Right lobe of liver (tissue), 4 donors: ENCODE data around the gene CES5A.

Source experiments
- POLR2A ChIP-seq: fragments of 450-650 bp; IDR thresholded peaks from one replicate; pipeline ENCODE4 v1.6.1; 2017; ENCODE audit warnings: antibody characterized with exemption, mild to moderate bottlenecking
- TF ChIP-seq, protein P1 (sequence below), 4 donors: fragments of 200-600 bp in 3 of 4; fragments of 450-650 bp in 1 of 4; IDR thresholded peaks; one replicate each; pipeline versions ENCODE4 v1.5.1 to v1.8.0; 2016 to 2022; ENCODE audit warnings: antibody characterized with exemption in 4 of 4, mild to moderate bottlenecking in 2 of 4
- donor health status: DM: no; HTN: no; CAD: no.
- donor health status: DM: no; HTN: no; CAD: no.
- donor health status: DM: no; HTN: yes; CAD: no.

DNA sequence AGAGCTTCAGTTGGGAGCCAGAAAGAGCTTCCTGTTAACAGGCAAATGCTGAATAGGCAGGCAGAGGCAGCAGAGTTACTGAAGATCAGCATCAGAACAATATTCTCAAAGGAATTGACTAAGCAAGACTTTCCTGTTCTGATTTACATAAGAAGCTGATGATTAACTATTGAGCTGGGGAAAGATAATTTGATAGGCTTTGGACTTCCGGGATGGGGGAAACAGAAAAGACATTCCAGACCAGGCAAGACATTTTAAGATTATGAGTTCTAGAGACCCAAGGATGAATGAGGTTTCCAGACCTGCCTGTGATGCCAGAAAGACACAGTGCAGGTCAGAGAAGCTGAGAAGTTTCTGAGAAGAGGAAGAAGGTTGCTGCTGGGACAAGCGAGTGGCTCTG is at the start of gene CES5A:
- TF ChIP-seq, protein P1, sequence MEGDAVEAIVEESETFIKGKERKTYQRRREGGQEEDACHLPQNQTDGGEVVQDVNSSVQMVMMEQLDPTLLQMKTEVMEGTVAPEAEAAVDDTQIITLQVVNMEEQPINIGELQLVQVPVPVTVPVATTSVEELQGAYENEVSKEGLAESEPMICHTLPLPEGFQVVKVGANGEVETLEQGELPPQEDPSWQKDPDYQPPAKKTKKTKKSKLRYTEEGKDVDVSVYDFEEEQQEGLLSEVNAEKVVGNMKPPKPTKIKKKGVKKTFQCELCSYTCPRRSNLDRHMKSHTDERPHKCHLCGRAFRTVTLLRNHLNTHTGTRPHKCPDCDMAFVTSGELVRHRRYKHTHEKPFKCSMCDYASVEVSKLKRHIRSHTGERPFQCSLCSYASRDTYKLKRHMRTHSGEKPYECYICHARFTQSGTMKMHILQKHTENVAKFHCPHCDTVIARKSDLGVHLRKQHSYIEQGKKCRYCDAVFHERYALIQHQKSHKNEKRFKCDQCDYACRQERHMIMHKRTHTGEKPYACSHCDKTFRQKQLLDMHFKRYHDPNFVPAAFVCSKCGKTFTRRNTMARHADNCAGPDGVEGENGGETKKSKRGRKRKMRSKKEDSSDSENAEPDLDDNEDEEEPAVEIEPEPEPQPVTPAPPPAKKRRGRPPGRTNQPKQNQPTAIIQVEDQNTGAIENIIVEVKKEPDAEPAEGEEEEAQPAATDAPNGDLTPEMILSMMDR (IDR thresholded peaks at IDR 0.05): no peak
- no peak for TF ChIP-seq POLR2A
